ENCODE measurements around the gene EFHB.

GRCh38 chr3:19938295-19938627, 4.2 kb upstream of the EFHB start:
- TF ChIP-seq, protein P1, sequence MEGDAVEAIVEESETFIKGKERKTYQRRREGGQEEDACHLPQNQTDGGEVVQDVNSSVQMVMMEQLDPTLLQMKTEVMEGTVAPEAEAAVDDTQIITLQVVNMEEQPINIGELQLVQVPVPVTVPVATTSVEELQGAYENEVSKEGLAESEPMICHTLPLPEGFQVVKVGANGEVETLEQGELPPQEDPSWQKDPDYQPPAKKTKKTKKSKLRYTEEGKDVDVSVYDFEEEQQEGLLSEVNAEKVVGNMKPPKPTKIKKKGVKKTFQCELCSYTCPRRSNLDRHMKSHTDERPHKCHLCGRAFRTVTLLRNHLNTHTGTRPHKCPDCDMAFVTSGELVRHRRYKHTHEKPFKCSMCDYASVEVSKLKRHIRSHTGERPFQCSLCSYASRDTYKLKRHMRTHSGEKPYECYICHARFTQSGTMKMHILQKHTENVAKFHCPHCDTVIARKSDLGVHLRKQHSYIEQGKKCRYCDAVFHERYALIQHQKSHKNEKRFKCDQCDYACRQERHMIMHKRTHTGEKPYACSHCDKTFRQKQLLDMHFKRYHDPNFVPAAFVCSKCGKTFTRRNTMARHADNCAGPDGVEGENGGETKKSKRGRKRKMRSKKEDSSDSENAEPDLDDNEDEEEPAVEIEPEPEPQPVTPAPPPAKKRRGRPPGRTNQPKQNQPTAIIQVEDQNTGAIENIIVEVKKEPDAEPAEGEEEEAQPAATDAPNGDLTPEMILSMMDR (IDR thresholded peaks at IDR 0.05) = no peak
- no peak for TF ChIP-seq POLR2A (IDR thresholded peaks at IDR 0.05)
